Measurements from ENCODE around the gene DACT3.
"Not testable (repeated sequence)": the region's sequence is repeated elsewhere in the genome, so short reads cannot be mapped to it uniquely, and the experiment has no call there.

Gene DACT3

DNA sequence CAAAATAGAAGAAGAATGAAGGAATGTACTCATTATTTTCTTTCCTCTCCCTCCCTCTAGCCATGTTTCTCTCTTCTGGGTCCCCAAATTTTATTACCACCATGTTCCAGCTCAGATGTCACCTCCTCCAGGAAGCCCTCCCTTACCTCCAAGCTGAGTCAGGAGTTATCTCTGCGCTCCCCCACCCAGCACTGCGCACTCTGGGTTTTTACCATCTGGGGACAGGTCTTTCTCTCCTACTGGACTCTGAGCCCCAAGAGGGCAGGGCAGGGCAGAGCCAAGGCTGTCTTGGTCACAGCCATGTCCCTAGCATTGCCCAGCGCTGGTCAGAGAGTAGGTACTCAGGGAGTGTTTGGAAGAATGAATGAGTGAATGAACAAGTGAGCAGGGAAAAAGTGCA lies 27.9 kb downstream of the DACT3 start:
- no peak for DNase-seq

DNA sequence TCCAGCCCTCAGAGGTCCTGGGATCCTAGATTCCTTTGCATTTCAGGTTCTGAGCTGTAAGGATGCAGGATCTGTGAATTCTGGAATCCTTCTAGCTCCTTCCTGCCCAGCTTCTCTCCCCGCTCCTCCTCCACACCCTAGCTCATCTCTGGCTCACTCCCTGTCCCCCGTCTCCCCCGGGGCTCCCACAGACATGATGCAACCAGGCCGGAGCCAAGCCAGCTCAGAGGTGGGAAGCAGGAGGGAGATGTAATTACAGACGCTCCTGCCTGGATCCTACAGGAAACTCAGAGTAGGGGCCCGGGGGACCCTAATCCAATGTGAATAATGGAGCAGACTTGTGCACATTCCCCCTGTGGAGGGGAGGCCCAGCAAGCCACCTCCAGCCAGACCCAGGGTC lies 29.5 kb downstream of the DACT3 start:
- no peak for DNase-seq

DNA sequence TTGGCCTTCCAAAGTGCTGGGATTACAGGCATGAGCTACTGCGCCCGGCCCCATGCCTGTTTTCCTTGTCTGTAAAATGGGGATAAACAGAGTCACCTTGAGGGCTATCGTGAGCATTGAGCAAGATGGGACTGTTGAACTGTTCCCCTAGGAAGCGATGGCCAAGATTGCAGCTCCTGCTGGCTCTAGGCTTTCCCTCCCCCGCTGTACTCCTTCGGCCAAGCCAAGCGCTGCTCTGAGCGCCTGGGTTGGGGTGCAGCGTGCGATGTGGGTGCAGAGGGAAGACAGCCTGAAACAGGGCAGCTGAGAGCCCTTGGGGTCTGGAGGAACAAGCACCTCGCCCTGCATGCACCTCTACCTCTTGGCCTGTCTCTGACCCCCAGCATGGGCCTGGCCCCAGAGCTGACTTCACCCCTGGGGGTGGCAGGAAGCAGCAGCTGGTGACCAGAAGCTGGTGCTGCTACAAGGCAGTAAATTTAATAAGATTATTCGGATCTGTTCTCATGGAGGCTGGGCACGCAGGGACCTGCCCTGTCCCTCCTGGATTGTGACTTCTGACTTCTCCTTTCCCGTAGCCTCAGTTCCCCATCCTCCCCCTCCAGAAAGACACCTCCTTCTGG lies 30.3 kb downstream of the DACT3 start:
- no peak for DNase-seq

DNA sequence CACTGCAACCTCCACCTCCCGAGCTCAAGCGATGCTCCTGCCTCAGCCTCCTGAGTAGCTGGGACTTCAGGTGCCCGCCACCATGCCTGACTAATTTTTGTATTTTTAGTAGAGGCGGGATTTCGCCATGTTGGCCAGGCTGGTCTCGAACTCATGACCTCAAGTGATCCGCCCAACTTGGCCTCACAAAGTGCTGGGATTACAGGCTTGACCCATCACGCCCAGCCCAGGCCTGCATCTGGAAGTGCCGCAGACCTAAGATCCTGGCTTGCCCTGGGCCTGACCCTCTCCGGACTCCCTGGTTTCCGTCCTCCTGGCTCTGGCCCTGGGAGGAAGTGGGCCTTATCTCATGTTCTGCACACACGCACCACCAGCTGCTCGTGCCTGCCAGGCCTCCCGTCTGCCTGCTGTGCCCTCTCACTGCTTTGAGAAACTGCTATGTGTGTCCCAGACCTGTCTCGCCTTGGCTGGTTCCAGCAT lies 31.4 kb downstream of the DACT3 start:
- DNase-seq: no peak

DNA sequence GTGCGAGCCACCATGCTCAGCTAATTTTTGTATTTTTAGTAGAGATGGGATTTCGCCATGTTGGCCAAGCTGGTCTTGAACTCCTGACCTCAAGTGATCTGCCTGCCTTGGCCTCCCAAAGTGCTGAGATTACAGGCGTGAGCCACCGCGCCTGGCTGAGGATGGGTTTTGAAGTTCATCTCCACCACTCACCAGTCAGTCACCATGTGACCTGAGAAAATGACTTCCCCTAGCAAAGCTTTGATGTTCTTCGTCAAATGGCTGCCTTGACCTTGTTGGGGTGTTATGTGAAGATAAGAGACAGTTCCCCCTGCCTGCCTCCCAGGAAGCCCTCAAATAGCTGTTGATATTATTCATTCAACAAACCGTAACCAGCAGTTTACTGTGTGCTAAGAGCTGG lies 32.0 kb downstream of the DACT3 start:
- not testable (repeated sequence) for DNase-seq

DNA sequence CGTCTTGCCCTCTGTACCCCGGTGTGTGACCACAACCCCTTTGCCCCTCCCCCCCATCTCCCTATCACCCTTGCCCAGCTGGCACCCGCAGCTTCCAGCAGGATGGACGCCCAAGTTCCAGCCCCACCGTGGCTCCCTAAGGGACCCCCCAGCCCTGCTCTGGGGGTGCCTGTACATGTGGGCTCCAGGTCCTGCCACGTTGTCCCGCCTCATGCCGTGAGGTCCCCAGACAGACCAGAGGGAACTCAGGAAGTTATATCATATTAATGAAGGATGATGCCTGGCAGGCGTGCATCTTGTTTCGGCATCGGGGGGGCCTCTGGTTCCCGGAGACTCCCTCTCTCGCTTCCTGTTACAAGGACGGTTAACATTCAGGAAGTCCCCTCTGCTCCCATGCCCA lies 34.5 kb downstream of the DACT3 start:
- DNase-seq: no peak

DNA sequence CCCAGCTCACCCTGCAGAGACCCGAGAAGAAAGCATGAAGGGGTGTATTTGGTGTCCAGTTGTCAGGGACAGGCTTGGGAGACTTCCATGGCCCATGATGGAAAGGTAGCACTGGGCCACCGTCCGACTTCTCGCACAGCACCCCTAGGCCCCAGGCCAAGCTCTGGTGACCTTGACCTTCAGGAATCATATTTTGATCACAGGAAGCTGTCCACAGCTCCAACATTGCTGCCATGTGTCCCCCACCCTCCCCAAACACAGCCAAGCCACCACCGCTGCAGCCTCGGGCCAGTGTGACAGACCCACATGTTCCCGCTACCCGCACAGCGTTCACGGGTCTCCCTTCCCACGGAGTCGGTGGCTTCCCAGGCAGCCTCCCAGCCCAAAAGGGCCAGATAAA lies 35.3 kb downstream of the DACT3 start:
- no peak for DNase-seq

DNA sequence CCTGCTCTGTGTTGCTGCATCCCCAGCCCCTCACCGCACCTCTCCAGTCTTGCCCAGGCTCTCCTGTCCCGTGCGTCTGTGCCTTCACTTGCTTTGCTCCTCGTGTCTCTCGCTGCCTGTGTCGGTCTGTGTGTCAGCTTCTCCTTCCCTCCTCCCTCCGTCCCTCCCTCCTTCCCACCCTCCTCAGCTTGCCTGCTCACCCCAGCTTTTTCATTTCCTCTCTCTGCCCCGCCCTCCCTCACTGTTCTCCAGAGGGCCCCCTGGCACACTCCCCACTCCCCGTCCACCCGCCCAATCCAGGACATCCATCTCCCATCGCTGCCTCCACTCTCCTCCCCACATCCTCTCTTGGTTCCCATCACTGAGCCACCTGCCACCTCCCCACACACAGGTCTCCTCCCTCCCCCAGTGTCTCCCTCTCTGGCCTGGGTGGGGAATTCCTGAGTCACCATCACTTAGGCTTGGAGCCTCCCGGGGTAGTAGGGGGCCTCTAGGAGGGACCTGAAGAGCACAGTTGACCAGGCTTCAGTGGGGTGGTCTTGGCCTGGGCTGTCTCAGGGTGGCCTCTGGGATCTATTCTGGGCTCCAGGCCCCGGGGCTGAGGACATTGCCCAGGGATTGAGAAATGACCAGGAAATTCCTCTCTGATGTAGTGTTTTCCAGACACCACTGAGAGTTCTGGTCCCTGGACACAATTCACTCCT lies 35.9 kb downstream of the DACT3 start, which contains the start of gene PTGIR:
Gene PTGIR, minus strand, starts transcription at position 132 of the 704 bp plus-strand sequence. CDS start 864 bp downstream, outside the sequence.
- no peak for DNase-seq

DNA sequence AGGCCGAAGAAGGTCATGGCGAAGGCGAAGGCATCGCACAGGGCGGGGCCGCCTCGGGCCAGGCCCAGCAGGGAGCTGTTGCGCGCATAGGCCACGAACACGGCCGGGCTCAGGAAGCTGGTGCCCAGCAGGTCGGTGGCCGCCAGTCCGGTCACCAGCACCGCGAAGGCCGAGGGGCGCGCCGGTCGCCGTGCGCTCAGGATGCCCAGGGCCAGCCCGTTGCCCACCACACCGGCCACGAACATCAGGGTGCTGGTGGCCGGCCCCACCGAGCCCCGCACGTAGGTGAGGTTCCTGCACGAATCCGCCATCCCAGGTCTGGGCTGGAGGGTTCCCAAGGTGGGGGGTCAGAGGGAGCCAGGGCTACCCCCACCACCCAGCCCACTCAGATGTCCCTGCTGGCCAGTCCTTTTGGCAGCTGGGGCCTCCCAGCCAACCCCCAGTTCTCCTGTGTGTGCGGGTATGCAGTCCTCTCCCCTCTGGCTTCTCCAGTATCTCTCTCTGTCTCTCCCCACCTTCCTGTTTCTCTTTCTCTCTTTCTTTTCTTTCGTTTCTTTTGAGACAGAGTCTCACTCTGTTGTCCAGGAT lies 37.0 kb downstream of the DACT3 start:
- DNase-seq: no peak

DNA sequence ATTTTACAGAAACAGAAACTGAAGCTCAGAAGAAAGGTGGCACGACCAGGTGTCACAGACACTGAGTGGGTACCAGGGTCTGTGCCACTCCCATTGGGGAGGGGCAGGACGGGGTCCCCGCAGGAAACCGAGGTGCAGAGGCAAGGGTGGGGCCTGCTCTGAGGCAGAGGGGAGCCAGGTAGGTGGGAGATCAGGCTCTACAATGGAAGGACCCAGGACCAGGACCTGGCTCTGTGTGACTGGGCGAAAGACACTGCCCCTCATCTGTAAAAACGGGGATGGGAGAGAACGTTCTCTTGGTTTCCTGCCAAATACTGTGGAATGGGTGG lies 38.9 kb downstream of the DACT3 start:
- no peak for DNase-seq

DNA sequence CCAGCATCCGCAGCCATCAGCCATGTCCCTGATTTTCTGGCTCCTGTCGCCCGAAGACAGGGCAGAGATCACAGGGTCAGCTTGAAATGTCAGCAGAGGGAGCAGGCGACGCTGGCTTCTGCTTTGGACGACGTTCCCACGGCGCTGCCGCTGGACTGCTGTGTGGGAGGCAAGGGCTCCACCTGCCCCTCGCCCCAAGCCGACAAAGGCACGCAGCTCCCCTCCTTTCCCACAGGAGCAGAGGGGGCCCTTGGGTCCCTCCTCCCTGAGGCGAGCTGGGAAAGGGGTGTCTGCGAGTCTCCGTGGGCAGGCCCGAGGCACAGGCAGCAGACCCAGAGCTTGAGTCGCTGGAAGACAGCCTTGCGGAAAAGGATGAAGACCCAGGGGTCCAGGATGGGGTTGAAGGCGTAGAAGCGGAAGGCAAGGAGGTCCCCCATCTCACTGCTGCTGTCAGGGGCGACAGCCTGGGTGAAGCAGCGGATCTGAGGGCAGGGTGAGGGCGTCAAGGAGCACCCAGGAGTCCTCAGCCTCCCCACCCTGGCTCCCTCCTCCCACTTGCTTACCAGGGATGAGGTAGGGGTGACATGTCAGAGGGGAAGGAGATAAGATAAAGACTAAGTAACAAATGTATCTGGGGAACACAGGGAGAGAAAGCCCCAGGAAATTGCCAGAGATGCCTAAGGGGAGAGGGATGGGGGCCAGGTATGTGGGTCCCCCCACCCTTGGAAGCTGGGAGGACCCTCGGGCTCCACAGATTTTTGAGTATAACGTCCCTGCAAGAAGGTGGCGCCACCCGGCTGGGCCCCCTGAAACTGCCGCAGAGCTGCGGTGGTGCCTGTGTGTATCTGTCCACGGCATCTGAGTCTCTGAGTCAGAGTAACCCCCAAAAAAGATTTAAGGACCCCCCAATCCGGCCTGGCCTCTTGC lies 39.5 kb downstream of the DACT3 start:
- DNase-seq: no peak

DNA sequence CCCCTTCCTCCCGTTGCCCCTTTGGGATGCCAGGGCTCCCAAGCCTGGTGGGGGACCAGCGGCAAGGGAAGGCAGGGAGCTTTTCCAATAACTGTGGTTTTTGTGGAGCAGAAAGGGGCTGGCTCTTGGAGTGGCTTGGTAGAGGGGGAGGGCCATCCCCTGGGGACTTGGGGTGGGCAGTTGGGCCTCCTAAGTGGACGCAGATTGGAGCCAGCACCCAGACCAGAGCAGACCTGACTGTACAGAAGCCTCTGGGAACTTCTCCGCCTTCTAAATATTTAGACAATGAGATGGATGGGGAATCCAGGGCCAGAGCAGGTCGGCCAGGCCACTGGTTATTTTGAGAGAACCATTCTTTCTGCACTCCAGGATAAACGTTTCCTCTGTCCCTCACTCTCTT lies 40.3 kb downstream of the DACT3 start:
- no peak for DNase-seq

DNA sequence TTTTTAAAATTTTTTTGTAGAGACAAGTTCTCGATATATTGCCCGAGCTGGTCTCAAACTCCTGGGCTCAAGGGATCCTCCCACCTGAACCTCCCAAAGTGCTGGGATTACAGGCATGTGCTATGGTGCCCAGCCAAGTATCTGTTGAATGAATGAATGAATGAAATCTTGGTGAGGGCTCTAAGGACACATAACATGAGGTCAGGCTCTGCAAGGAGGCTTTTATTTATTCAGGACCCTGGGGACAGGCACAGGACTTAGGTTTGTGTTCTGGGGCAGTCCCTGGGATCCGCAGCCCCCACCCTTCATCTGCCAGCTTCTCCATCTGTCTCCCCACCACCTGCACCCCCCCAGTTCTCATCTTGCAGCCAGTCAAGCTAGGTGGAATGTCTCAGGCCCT lies 40.7 kb downstream of the DACT3 start:
- no peak for DNase-seq

DNA sequence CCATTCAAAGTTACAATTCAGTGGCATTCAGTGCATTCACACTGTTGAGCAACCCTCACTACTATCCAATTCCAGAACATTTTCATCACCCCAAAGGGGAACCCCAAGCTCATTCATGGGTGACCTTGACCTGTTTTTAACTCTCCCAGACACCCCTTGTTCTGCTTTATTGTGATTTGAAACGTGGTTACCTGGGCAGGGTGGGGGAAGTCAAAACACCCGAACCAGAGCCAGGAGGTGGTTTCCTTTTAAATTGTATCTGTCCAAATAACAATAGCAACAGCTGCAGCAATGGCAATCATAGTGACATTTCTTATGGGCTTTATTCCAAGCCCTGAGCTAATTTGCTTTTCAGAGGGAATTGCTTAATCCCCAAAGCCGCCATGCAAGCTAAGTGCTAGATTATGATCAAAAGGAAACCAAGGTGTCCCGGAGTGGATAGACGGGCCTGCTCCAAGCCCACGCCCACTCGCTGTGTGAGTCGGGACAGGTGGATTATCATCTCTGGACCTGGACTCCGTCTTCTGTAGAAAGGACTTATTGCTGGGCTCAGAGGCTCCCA lies 42.2 kb downstream of the DACT3 start:
- no peak for DNase-seq

DNA sequence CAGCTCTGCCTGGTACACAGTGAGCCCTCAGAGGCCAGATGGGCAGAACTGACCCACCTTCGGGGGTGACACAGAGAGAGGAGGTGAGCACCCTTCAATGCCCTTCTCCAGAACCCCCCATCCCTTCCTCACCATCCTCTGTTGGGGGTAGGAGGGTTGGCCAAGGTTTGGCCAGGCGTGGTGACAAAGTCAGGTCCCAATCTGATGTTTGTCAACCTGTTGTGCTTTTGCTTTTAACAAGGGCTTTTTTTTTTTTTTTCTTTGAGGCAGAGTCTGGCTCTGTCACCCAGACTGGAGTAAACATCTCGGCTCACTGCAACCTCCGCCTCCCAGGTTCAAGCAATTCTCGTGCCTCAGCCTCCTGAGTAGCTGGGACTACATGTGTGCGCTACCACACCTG lies 43.4 kb downstream of the DACT3 start:
- no peak for DNase-seq

DNA sequence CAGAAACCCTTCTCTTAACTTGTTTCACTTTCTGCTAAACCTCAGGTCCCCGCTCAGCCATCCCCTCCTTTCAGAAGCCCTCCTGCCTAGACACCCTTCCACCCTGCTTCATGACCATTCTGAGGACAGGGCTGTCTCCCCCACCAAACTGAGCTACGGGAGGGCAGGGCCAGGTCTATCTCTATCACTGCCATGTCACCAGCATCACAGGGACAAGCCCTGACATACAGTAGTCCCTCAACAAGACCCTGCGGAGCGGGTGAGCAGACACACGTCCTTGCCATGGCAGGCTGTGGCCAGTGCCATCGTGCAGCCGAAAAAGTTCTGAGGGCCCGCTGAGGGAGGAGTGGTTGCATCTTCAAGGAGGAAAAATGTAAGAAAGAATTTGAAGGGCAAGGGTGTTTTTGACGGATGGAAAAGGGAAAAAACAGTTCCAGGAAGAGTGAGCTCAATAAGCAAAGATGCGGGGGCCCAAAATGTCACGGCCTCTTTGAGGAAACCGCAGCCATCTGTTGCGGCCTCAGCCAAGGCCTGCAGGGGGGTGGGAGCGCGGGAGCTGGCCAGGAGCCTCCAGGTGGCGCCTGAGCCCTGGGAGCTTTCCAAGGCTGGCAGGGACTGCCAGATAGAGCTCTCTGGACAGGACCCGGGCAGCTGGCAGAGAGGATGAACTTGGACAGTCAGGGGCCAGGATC lies 44.2 kb downstream of the DACT3 start:
- no peak for DNase-seq

DNA sequence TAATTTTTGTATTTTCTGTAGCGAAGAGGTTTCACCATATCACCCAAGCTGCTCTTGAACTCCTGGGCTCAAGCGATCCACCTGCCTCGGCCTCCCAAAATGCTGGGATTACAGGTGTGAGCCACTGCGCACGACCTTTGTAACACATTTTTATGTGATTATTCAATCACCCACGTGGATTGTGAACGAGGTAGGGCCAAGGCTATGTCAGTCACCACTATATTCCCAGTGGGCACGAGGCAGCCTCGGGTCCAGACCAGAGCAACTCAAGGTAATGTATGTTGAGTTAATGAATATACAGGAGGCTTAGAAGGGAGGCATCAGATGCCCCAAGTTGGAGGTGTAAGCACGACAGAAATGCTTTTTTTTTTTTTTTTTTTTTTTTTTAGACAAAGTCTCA lies 45.0 kb downstream of the DACT3 start:
- no peak for DNase-seq

DNA sequence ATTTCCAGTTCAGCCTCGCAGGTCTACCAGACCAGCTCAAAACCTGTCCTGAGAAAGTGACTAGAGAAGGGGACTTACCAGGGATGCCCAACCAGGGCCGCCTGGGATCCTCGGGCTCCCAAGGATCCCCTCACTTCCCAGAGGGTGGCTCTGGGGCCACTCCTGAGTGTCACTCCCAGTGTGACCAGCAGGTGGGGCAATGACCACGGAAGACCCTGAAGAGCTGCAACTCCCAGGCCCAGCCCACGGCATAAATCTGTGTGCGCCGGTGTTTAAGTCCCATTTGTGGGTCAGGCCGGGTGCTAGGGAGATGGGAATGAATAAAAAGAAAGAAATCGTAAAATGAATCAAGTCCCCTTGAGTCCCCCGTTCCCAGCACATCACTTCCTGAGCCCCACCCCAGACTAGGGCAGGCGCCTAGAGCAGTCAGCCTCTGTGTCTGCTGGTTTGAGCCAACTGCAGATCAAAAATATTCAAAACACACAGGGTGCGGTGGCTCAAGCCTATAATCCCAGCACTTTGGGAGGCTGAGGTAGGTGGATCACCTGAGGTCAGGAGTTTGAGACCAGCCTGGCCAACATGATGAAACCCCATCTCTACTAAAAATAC lies 46.8 kb downstream of the DACT3 start:
- DNase-seq: peak; percentile 89

DNA sequence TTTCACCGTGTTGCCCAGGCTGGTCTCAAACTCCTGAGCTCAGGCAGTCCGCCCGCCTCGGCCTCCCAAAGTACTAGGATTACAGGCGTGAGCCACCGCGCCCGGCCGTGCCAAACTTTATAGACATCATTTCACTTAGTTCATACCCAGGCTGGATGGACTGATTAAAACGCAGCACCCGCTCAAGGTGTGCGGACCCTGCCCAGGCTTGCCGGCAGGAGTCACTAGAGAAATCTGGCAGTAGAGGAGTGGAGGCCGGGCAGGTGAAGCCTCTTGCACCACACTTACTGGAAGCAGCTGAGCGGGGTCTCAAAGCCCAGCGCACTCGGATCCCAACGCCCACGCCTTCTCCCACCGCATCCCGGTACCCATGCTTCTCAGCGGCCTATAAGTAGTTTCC lies 47.5 kb downstream of the DACT3 start:
- DNase-seq: no peak

DNA sequence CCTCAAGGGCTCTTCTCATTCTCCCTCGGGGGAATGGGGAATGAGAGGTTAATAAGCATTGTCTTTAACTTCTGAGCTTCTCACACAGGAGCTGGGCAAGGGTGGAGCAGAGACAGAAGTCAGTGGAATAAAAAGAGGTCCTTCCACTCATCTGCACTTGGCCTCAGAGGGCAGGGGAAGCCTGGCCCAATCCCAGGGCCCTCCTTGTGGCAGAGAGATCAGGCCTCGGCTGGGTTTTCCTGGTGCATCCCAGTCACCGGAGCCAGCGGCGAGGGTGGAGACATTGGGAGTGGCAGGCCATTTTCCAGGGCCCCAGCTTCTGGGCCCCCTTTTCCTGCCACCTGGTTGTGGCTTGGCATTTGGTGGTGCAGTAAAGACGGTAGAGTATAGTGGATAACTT lies 49.2 kb downstream of the DACT3 start:
- DNase-seq: no peak

DNA sequence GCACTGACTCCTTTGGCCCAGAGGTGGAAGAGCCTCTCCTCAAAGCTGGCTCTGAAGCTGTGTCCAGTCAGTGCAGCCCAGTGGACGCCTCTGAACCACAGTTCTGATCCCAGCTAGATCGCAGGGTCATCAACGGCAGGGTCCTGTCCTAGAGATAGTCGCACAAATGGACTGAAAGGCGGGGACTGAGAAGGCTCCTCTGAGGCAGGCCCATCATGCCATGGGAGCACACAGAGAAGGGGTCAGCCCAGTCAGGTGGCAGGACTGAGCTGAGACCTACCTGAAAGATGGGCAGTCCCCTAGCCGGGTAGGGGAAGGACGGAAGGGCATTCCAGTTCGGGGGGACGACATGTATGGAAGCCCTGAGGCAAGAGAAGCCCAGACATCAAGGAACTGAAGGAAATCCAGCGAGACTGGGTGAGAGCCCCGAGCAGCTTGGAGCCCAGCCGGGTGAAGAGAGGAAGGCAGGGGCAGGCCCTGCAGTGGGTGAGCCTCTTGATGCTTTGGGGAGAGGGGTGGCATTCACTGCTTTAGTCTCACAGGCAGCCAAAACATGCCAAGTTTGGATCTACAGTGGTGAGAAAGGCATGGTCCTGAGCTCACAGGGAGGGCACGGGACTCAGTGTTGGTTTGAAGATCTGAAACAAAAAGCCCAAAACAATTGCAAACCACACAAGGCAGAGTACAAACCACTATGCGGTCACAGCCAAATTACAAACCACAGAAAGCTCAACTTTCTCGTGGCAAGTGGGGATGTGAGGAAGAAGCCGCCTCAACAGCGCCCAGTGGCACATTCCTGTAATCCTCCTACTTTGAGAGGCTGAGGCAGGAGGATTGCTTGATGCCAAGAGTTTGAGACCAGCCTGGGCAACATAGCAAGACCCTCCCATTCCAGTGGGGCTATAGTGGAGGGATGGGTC lies 49.9 kb downstream of the DACT3 start:
- DNase-seq: no peak

Data from midbrain (tissue), 1 donor.